Mesendoderm (in vitro differentiated cells): ENCODE measurements around the gene TRAPPC3L.
A peak's percentile ranks its signal among the peaks of the same experiment; 100 is the strongest.

Source experiments
- DNase-seq: peaks from one replicate; pipeline ENCODE4 v3.0.0; 2013
- H2AK5ac ChIP-seq: 2 replicates; pipeline ENCODE4 v1.6.1; 2013; ENCODE audit warnings: low read length, inconsistent platforms
- H2BK120ac ChIP-seq: 2 replicates; pipeline ENCODE4 v1.6.1; 2013; ENCODE audit warnings: low read depth, mild to moderate bottlenecking, low read length, moderate library complexity, mixed read lengths
- H2BK15ac ChIP-seq: replicated peaks from 2 replicates; pipeline ENCODE4 v1.6.1; 2013; ENCODE audit warnings: low read depth, mild to moderate bottlenecking, moderate library complexity
- H2BK5ac ChIP-seq: 2 replicates; pipeline ENCODE4 v1.6.1; 2013; ENCODE audit warnings: low read length, inconsistent platforms
- H3K18ac ChIP-seq: 2 replicates; pipeline ENCODE4 v1.6.1; 2013; ENCODE audit warnings: mild to moderate bottlenecking, low read length, mixed read lengths
- H3K23ac ChIP-seq: one replicate; pipeline ENCODE4 v1.6.1; 2013; ENCODE audit warnings: low read length
- H3K27ac ChIP-seq: 2 replicates; pipeline ENCODE4 v1.5.1; 2013; ENCODE audit warnings: low read depth, mild to moderate bottlenecking, inconsistent platforms, low read length, moderate library complexity
- H3K27me3 ChIP-seq: 2 replicates; pipeline ENCODE4 v1.6.1; 2013; ENCODE audit warnings: low read length, control low read depth, mild to moderate bottlenecking, inconsistent platforms; ENCODE audit not compliant: insufficient read depth, poor library complexity
- H3K36me3 ChIP-seq: 2 replicates; pipeline ENCODE4 v1.6.1; 2013; ENCODE audit warnings: low read length, inconsistent platforms; ENCODE audit not compliant: control insufficient read depth, insufficient read depth
- H3K4ac ChIP-seq: one replicate; pipeline ENCODE4 v1.6.1; 2013; ENCODE audit warnings: low read depth, mild to moderate bottlenecking, low read length, moderate library complexity
- H3K4me1 ChIP-seq: 2 replicates; pipeline ENCODE4 v1.6.1; 2013; ENCODE audit warnings: low read depth, low read length, inconsistent platforms; ENCODE audit not compliant: control insufficient read depth
- H3K4me2 ChIP-seq: 2 replicates; pipeline ENCODE4 v1.6.1; 2013; ENCODE audit warnings: low read length
- H3K4me3 ChIP-seq: 2 replicates; pipeline ENCODE4 v1.5.1; 2013; ENCODE audit warnings: mild to moderate bottlenecking, low read length
- H3K56ac ChIP-seq: one replicate; pipeline ENCODE4 v1.6.1; 2013; ENCODE audit warnings: low read length
- H3K79me1 ChIP-seq: 2 replicates; pipeline ENCODE4 v1.6.1; 2013; ENCODE audit warnings: low read length, inconsistent platforms
- H3K79me2 ChIP-seq: 2 replicates; pipeline ENCODE4 v1.6.1; 2013; ENCODE audit warnings: mild to moderate bottlenecking, low read length; ENCODE audit not compliant: control insufficient read depth, insufficient read depth
- H3K9ac ChIP-seq: 2 replicates; pipeline ENCODE4 v1.6.1; 2013; ENCODE audit warnings: low read length, inconsistent platforms
- H4K5ac ChIP-seq: one replicate; pipeline ENCODE4 v1.6.1; 2013; ENCODE audit warnings: low read length
- H4K8ac ChIP-seq: one replicate; pipeline ENCODE4 v1.6.1; 2013; ENCODE audit warnings: low read depth, mild to moderate bottlenecking, control low read depth, low read length, moderate library complexity
- WGBS: extraction: QIAGEN DNeasy Blood & Tissue Kit; methylation state at CpG from one replicate; pipeline ENCODE4 v1.1.7; 2013; ENCODE audit warnings: low lambda C conversion rate, missing lambda C conversion rate; ENCODE audit not compliant: insufficient coverage; ENCODE audit errors: extremely low coverage; 5-methylcytosine and 5-hydroxymethylcytosine counted together

TRAPPC3L gene

GRCh38 chr6:116536216-116536621 lies 9.3 kb downstream of the TRAPPC3L start:
- H4K5ac ChIP-seq = no peak overlapping the region
- H2BK120ac ChIP-seq = no peak overlapping the region
- no CpG with 5 or more reads among the region's 4 CpGs for WGBS
- H3K9ac ChIP-seq = no peak overlapping the region
- no peaks in the 10 kb centered on the region for H3K27me3 ChIP-seq
- no peak overlapping the region for H3K4ac ChIP-seq
- H4K8ac ChIP-seq = no peak overlapping the region
- peak; percentile 78 for DNase-seq
- no peak overlapping the region for H2BK5ac ChIP-seq
- H2AK5ac ChIP-seq = no peak overlapping the region
- no peaks in the 10 kb centered on the region for H3K36me3 ChIP-seq
- peaks cover 3% of the 10 kb centered on the region for H3K4me1 ChIP-seq
- no peak overlapping the region for H3K27ac ChIP-seq
- H3K56ac ChIP-seq = no peak overlapping the region
- H3K79me1 ChIP-seq = no peaks in the 10 kb centered on the region
- no peak overlapping the region for H3K4me3 ChIP-seq
- no peak overlapping the region for H3K18ac ChIP-seq
- H3K23ac ChIP-seq = no peak overlapping the region
- no peak overlapping the region for H3K4me2 ChIP-seq
- H2BK15ac ChIP-seq = no peak overlapping the region
- H3K79me2 ChIP-seq = no peaks in the 10 kb centered on the region

GRCh38 chr6:116535109-116535508 lies 10.4 kb downstream of the TRAPPC3L start:
- no peaks in the 10 kb centered on the region for H3K79me1 ChIP-seq
- no peak overlapping the region for H2BK120ac ChIP-seq
- H3K23ac ChIP-seq = no peak overlapping the region
- H3K18ac ChIP-seq = no peak overlapping the region
- no peak overlapping the region for H3K4me2 ChIP-seq
- H4K5ac ChIP-seq = no peak overlapping the region
- no peak overlapping the region for H3K56ac ChIP-seq
- H3K4me3 ChIP-seq = no peak overlapping the region
- no peak overlapping the region for H3K27ac ChIP-seq
- no peak overlapping the region for H2BK5ac ChIP-seq
- H3K79me2 ChIP-seq = no peaks in the 10 kb centered on the region
- no peak overlapping the region for H2AK5ac ChIP-seq
- H3K4ac ChIP-seq = no peak overlapping the region
- H3K27me3 ChIP-seq = no peaks in the 10 kb centered on the region
- peaks cover 3% of the 10 kb centered on the region for H3K4me1 ChIP-seq
- no peak overlapping the region for H3K9ac ChIP-seq
- H3K36me3 ChIP-seq = no peaks in the 10 kb centered on the region
- no peak for DNase-seq
- no peak overlapping the region for H4K8ac ChIP-seq
- H2BK15ac ChIP-seq = no peak overlapping the region

- Histone ChIP-seq H3K79me1 (no peaks in the 10 kb centered on the region), H2AK5ac (no peak overlapping the region), H3K4me3 (no peak overlapping the region), H3K27ac (peak overlapping the region; percentile 30), H2BK120ac (no peak overlapping the region), H4K5ac (no peak overlapping the region), H2BK15ac (no peak overlapping the region), H2BK5ac (no peak overlapping the region), H3K4me2 (no peak overlapping the region), H3K4ac (no peak overlapping the region), H3K23ac (peak overlapping the region; percentile 48), H3K18ac (no peak overlapping the region), H3K36me3 (no peaks in the 10 kb centered on the region), H4K8ac (no peak overlapping the region), H3K79me2 (no peaks in the 10 kb centered on the region), H3K56ac (peak overlapping the region; percentile 66), H3K4me1 (peaks cover 8% of the 10 kb centered on the region), H3K9ac (peak overlapping the region; percentile 7), H3K27me3 (no peaks in the 10 kb centered on the region)
- peak; percentile 81 for DNase-seq
- WGBS = 100% methylated on average over 1 of the region's 9 CpGs
Observed at GRCh38 chr6:116533233-116533957, 12.1 kb downstream of the TRAPPC3L start.

- Histone ChIP-seq H2BK15ac (no peak overlapping the region), H3K18ac (no peak overlapping the region), H3K4me2 (no peak overlapping the region), H3K79me1 (no peaks in the 10 kb centered on the region), H3K4ac (peak overlapping the region; percentile 68), H3K79me2 (no peaks in the 10 kb centered on the region), H2BK5ac (no peak overlapping the region), H3K27me3 (no peaks in the 10 kb centered on the region), H4K8ac (no peak overlapping the region), H2AK5ac (no peak overlapping the region), H3K56ac (no peak overlapping the region), H3K27ac (no peak overlapping the region), H3K9ac (no peak overlapping the region), H4K5ac (no peak overlapping the region), H2BK120ac (no peak overlapping the region), H3K36me3 (no peaks in the 10 kb centered on the region), H3K4me3 (no peak overlapping the region), H3K23ac (no peak overlapping the region), H3K4me1 (peaks cover 8% of the 10 kb centered on the region)
- WGBS = no CpG with 5 or more reads among the region's 12 CpGs
- DNase-seq = peak; percentile 88
Observed at GRCh38 chr6:116531675-116532570, 13.6 kb downstream of the TRAPPC3L start.

GRCh38 chr6:116530436-116530835 lies 15.0 kb downstream of the TRAPPC3L start:
- no peak overlapping the region for H3K27ac ChIP-seq
- no peak for DNase-seq
- no peak overlapping the region for H3K23ac ChIP-seq
- no peak overlapping the region for H3K4me2 ChIP-seq
- no peak overlapping the region for H4K8ac ChIP-seq
- no peak overlapping the region for H2BK120ac ChIP-seq
- no peak overlapping the region for H3K9ac ChIP-seq
- no peaks in the 10 kb centered on the region for H3K27me3 ChIP-seq
- no peaks in the 10 kb centered on the region for H3K36me3 ChIP-seq
- H2AK5ac ChIP-seq = no peak overlapping the region
- H3K56ac ChIP-seq = no peak overlapping the region
- no peak overlapping the region for H3K18ac ChIP-seq
- no peak overlapping the region for H2BK5ac ChIP-seq
- no peaks in the 10 kb centered on the region for H3K79me1 ChIP-seq
- H2BK15ac ChIP-seq = no peak overlapping the region
- WGBS = no CpG with 5 or more reads among the region's 2 CpGs
- H3K79me2 ChIP-seq = no peaks in the 10 kb centered on the region
- no peak overlapping the region for H3K4me3 ChIP-seq
- no peak overlapping the region for H3K4ac ChIP-seq
- peaks cover 8% of the 10 kb centered on the region for H3K4me1 ChIP-seq
- H4K5ac ChIP-seq = no peak overlapping the region
